HepG2 (cell line): Measurements from ENCODE around the gene COL9A3. TPM values are rescaled to one million over a fixed set of nuclear protein-coding genes. Genes with fewer than 3 reads are reported as not detected.

ENCODE experiments used
- ATAC-seq: fragments of 200-7000 bp; cut with Tn5 transposase; 3 replicates; pipeline ENCODE4 v1.9.1; 2020; ENCODE audit warnings: mild to moderate bottlenecking, moderate library complexity
- BruUV-seq: library from RNA; stranded (reverse); fragments of 400-500 nt; replicated peaks from 2 replicates; lab custom pipeline; 2021; lab: Mats Ljungman, UMichigan
- CTCF ChIA-PET: fragments of 300-600 bp; formaldehyde crosslinking; extraction: SDS; loops from one replicate; lab custom pipeline; 2021; ENCODE audit warnings: low total read pairs, inconsistent platforms, low intra/inter-chr PET ratio; lab: Yijun Ruan, JAX
- POLR2A ChIA-PET: fragments of 350-600 bp; sonication (Branson Sonifier 250); formaldehyde crosslinking; loops from one replicate; lab custom pipeline; 2020; ENCODE audit warnings: antibody characterized with exemption, inconsistent platforms; lab: Yijun Ruan, JAX
- DNase-seq: peaks from one replicate; pipeline ENCODE4 v3.0.0-alpha.2; 2015; ENCODE audit warnings: low spot score
- FAIRE-seq: peaks from 3 replicates; lab custom pipeline; 2011; peaks lifted over from hg19 to GRCh38; lab: Jason Lieb, UNC
- H2AFZ ChIP-seq: one replicate; pipeline ENCODE4 v1.6.1; 2011; ENCODE audit warnings: low read length, inconsistent platforms
- H3K27ac ChIP-seq: fragments of 300-600 bp; 3 replicates; pipeline ENCODE4 v1.8.0; 2011; ENCODE audit warnings: mixed run types, mild to moderate bottlenecking, mixed read lengths, low read length, inconsistent platforms; ENCODE audit not compliant: insufficient read depth; ENCODE audit errors: extremely low read length
- H3K27me3 ChIP-seq, 2 experiments: fragments of 200-600 bp in 1 of 2; 2 replicates in 1 of 2; 3 replicates in 1 of 2; pipeline versions ENCODE4 v1.6.0 to v1.8.0; 2011; ENCODE audit warnings: low read length in 2 of 2, mild to moderate bottlenecking in 2 of 2, moderate library complexity in 2 of 2, inconsistent platforms in 1 of 2; ENCODE audit not compliant: insufficient read depth in 2 of 2, control insufficient read depth in 1 of 2
- H3K36me3 ChIP-seq, 2 experiments: fragments of 200-600 bp in 1 of 2; replicated peaks in 1 of 2; 2 replicates in 1 of 2; 3 replicates in 1 of 2; pipeline versions ENCODE4 v1.5.1 to v1.8.0; 2011; ENCODE audit warnings: low read length in 2 of 2, inconsistent platforms in 1 of 2; ENCODE audit not compliant: insufficient read depth in 2 of 2, control insufficient read depth in 1 of 2
- H3K4me1 ChIP-seq: 2 replicates; pipeline ENCODE4 v1.5.1; 2012; ENCODE audit warnings: low read length, inconsistent platforms; ENCODE audit not compliant: insufficient read depth
- H3K4me2 ChIP-seq: 2 replicates; pipeline ENCODE4 v1.6.0; 2011; ENCODE audit warnings: low read depth, low read length, inconsistent platforms
- H3K4me3 ChIP-seq, 3 experiments: fragments of 200-600 bp in 1 of 3; sonication (generic), shearing (Covaris generic) in 1 of 3; replicated peaks in 1 of 3; 2 replicates each; pipeline ENCODE4 v1.5.1; 2011 to 2016; ENCODE audit warnings: low read length in 3 of 3, inconsistent platforms in 2 of 3, low read depth in 2 of 3, mild to moderate bottlenecking in 2 of 3, control low read depth in 1 of 3, mixed read lengths in 1 of 3; ENCODE audit not compliant: insufficient read depth in 1 of 3
- H3K79me2 ChIP-seq: one replicate; pipeline ENCODE4 v1.6.1; 2011; ENCODE audit warnings: low read length, inconsistent platforms; ENCODE audit not compliant: insufficient read depth
- H3K9ac ChIP-seq: 2 replicates; pipeline ENCODE4 v1.6.0; 2011; ENCODE audit warnings: mild to moderate bottlenecking, low read depth, low read length, inconsistent platforms; ENCODE audit not compliant: insufficient read depth
- H3K9me3 ChIP-seq: 2 replicates; pipeline ENCODE4 v1.5.1; 2012; ENCODE audit warnings: mild to moderate bottlenecking, low read length
- H4K20me1 ChIP-seq: 2 replicates; pipeline ENCODE4 v1.6.0; 2011; ENCODE audit warnings: inconsistent platforms, mild to moderate bottlenecking, low read length, moderate library complexity; ENCODE audit not compliant: insufficient read depth
- DZIP1 ChIP-seq: sonication (generic); formaldehyde crosslinking; IDR thresholded peaks from 2 replicates; pipeline ENCODE4 v1.5.0; 2020; ENCODE audit warnings: mild to moderate bottlenecking, missing genetic modification reagents
- HDAC6 ChIP-seq: fragments of 200-600 bp; sonication (generic); IDR thresholded peaks from 2 replicates; pipeline ENCODE4 v1.7.0; 2017; ENCODE audit warnings: mild to moderate bottlenecking, antibody characterized with exemption, low read length, low read depth
- HNRNPL ChIP-seq: fragments of 200-400 bp; formaldehyde crosslinking; IDR thresholded peaks from 2 replicates; pipeline ENCODE4 v1.6.1; 2017; ENCODE audit warnings: mild to moderate bottlenecking, low read depth, low read length
- ZIK1 ChIP-seq: sonication (generic); formaldehyde crosslinking; IDR thresholded peaks from 2 replicates; pipeline ENCODE4 v1.5.0; 2020; ENCODE audit warnings: mild to moderate bottlenecking, low read depth, missing genetic modification reagents, borderline replicate concordance
- ZNF296 ChIP-seq: sonication (generic); formaldehyde crosslinking; conservative IDR thresholded peaks from 2 replicates; pipeline ENCODE4 v1.5.0; 2020; ENCODE audit warnings: mild to moderate bottlenecking, missing genetic modification reagents
- WGBS: methylation state at CpG from one replicate; pipeline ENCODE4 v1.1.6; 2017; ENCODE audit warnings: low lambda C conversion rate; 5-methylcytosine and 5-hydroxymethylcytosine counted together
- in situ Hi-C: cut with HindIII; loops from 2 replicates; pipeline ENCODE4 v1.10.0; 2017; ENCODE audit warnings: low pct_unique_long_range_greater_than_20kb; ENCODE audit not compliant: extremely low pct_ligation_motif_present
- intact Hi-C: fragments of 100-400 bp; cut with micrococcal nuclease; formaldehyde crosslinking; loops from one replicate; pipeline ENCODE4 v1.10.0; 2022; ENCODE audit not compliant: unreplicated experiment
- polyA plus RNA-seq, 8 experiments: library from polyadenylated mRNA; depleted of rRNA in 3 of 8; stranded (reverse) in 7 of 8; unstranded in 1 of 8; fragments of >200 nt; fragmentation: Illumina TruSeq in 4 of 8; extraction: Trizol in 4 of 8; gene quantifications; 2 replicates each; pipeline versions ENCODE4 v1.2.1 to v1.2.3, GENCODE V29; 2011 to 2016; ENCODE audit warnings: low read depth in 4 of 8, missing spikeins in 1 of 8, mixed read lengths in 1 of 8; ENCODE audit not compliant: insufficient read depth in 1 of 8
- total RNA-seq, 5 experiments: library from RNA; depleted of rRNA; stranded (reverse); fragments of >200 nt; fragmentation: Illumina TruSeq; extraction: Trizol; gene quantifications; 2 replicates each; pipeline ENCODE4 v1.2.3, GENCODE V29; 2016; ENCODE audit warnings: low read depth in 1 of 5

COL9A3 gene
- total and polyA plus RNA-seq, 2 of the 13 experiments (the other 11 are each of a cell fraction or from before 2014, with no cell fraction given), result 155 to 204 TPM

GRCh38 chr20:62839816-62840215, 23.0 kb downstream of the COL9A3 start:
- intact Hi-C loops (no loop called here), in situ Hi-C loops (no loop called here)
- no peaks in the 10 kb centered on the region for H3K27me3 ChIP-seq
- WGBS, result 95% methylated on average over 11 of the region's 11 CpGs
- DNase-seq (no peak), ATAC-seq (peak; percentile 8), FAIRE-seq (no peak)
- no peak overlapping the region for H3K9ac ChIP-seq
- H2AFZ ChIP-seq, result no peak overlapping the region
- H3K36me3 ChIP-seq, result peaks cover 13 to 22% of the 10 kb centered on the region in 2 experiments; a peak in 4 of 5 replicates
- H3K4me1 ChIP-seq, result peaks cover 6% of the 10 kb centered on the region; the same call in 1 of the 2 replicates
- CTCF ChIA-PET, result no interaction called here
- BruUV-seq, result no TSS peak
- H3K4me2 ChIP-seq, result no peak overlapping the region
- H3K79me2 ChIP-seq, result no peaks in the 10 kb centered on the region
- TF ChIP-seq DZIP1 (CRISPR knock-in tag), result no peak
- TF ChIP-seq ZIK1 (CRISPR knock-in tag), result no peak
- TF ChIP-seq HNRNPL, result peak; percentile 80; the same call in 1 of the 2 replicates
- no peak for TF ChIP-seq HDAC6
- no peak for TF ChIP-seq ZNF296 (CRISPR knock-in tag)
- POLR2A ChIA-PET, result no interaction called here
- no peak overlapping the region for H3K4me3 ChIP-seq
- H3K27ac ChIP-seq, result no peak overlapping the region
- no peaks in the 10 kb centered on the region for H3K9me3 ChIP-seq
- no peaks in the 10 kb centered on the region for H4K20me1 ChIP-seq
